ENCODE data around the gene SPI1.

The SPI1 gene

DNA sequence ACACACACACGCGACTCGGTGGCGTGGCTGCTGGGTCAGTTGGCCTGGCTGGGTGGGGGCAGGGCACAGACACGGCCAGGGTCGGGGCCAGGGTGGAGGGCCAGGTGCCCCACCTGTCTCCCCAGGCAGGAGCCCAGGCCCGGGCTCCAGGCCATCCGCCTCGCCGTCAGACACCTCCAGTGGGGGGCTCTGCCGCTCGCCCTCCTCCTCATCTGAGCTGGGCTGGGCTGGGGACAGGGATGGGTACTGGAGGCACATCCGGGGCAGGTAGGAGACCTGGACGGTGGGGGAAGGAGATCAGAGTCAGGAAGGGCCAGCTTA lies 19.7 kb downstream of the SPI1 start:
- no peaks in the 10 kb centered on the region for H3K27me3 ChIP-seq (ENCODE audit: control insufficient read depth in 1 of 2, insufficient read depth in 1 of 2, low read length in 2 of 2)
- H4K91ac ChIP-seq (ENCODE audit: low read length), result peak overlapping the region; percentile 57
- no peaks in the 10 kb centered on the region for H3K79me1 ChIP-seq (replicated peaks; ENCODE audit: low read length, poor library complexity, severe bottlenecking)
- H3K4me3 ChIP-seq (ENCODE audit: insufficient read depth in 1 of 2, low read depth in 1 of 2, low read length in 2 of 2), result no peak overlapping the region
- H2BK12ac ChIP-seq (ENCODE audit: low read length in 2 of 2), result no peak overlapping the region
- no peak overlapping the region for H2BK120ac ChIP-seq (ENCODE audit: low read depth, low read length)
- H3K9me3 ChIP-seq (ENCODE audit: control insufficient read depth, low read length), result no peaks in the 10 kb centered on the region
- DNase-seq, result no peak
- no peak overlapping the region for H3K23ac ChIP-seq (ENCODE audit: low read length in 2 of 2)
- no peaks in the 10 kb centered on the region for H3K36me3 ChIP-seq (ENCODE audit: control insufficient read depth in 1 of 2, insufficient read depth in 2 of 2, low read depth in 1 of 2, low read length in 2 of 2)
- H3K4ac ChIP-seq (ENCODE audit: low read depth in 1 of 2, low read length in 2 of 2), result no peak overlapping the region
- H3K4me2 ChIP-seq (ENCODE audit: low read length, poor library complexity, severe bottlenecking), result no peak overlapping the region
- no peak overlapping the region for H3K27ac ChIP-seq (ENCODE audit: low read length, poor library complexity, severe bottlenecking)
- H2AK5ac ChIP-seq (ENCODE audit: low read length, severe bottlenecking), result no peak overlapping the region
- no peak overlapping the region for H3K9ac ChIP-seq (ENCODE audit: low read length)
- no peak overlapping the region for H2BK5ac ChIP-seq (ENCODE audit: low read depth, low read length, poor library complexity, severe bottlenecking)
- WGBS, result 92% methylated on average over 14 of the region's 14 CpGs
- H3K18ac ChIP-seq (ENCODE audit: low read depth in 1 of 2, low read length in 2 of 2), result no peak overlapping the region
- H3K4me1 ChIP-seq (ENCODE audit: control insufficient read depth, insufficient read depth, low read depth, low read length), result peaks cover 7% of the 10 kb centered on the region
- H3K14ac ChIP-seq (ENCODE audit: low read length in 2 of 2), result no peak overlapping the region
- no peak overlapping the region for H2AFZ ChIP-seq (ENCODE audit: low read depth, low read length)
- no peak overlapping the region for H4K8ac ChIP-seq (ENCODE audit: low read length)
- H2BK15ac ChIP-seq (ENCODE audit: low read depth, poor library complexity, severe bottlenecking), result no peak overlapping the region

DNA sequence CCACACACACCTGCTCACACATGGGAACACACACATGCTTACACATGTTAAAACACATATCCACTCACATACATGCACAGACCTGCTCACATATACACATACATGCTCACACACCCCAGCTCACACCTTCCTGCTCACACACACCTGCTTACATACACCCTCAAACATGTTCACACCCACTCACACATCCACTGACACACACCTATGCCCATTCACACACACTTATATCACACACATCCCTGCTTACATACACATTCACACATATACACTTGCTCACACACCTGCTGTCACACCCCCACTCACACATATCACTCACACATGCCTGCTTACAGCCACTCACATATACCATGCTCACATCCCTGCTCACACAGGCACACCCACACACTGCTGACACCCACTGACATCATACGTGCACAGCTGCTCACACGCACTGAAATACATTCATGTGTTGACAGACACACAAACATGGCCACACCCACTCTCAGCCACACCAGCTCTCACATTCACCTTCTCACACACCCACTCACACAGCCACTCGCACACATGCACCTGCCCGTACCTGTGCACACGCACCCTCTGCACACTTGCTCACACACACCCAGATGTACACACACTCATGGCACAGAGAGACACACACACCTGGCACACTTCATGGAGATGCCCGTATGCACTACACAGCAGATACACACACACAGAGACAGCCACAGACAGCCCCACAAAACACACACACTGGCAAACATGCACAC lies 20.2 kb downstream of the SPI1 start:
- WGBS, result 94% methylated on average over 6 of the region's 6 CpGs
- Histone ChIP-seq H2BK15ac (ENCODE audit: low read depth, poor library complexity, severe bottlenecking) (no peak overlapping the region), H2BK12ac (ENCODE audit: low read length in 2 of 2) (no peak overlapping the region), H3K79me1 (replicated peaks; ENCODE audit: low read length, poor library complexity, severe bottlenecking) (no peaks in the 10 kb centered on the region), H3K18ac (ENCODE audit: low read depth in 1 of 2, low read length in 2 of 2) (no peak overlapping the region), H2BK5ac (ENCODE audit: low read depth, low read length, poor library complexity, severe bottlenecking) (no peak overlapping the region), H3K36me3 (ENCODE audit: control insufficient read depth in 1 of 2, insufficient read depth in 2 of 2, low read depth in 1 of 2, low read length in 2 of 2) (no peaks in the 10 kb centered on the region), H2AFZ (ENCODE audit: low read depth, low read length) (no peak overlapping the region), H3K4me1 (ENCODE audit: control insufficient read depth, insufficient read depth, low read depth, low read length) (peaks cover 7% of the 10 kb centered on the region), H3K4ac (ENCODE audit: low read depth in 1 of 2, low read length in 2 of 2) (no peak overlapping the region), H3K27me3 (ENCODE audit: control insufficient read depth in 1 of 2, insufficient read depth in 1 of 2, low read length in 2 of 2) (no peaks in the 10 kb centered on the region), H3K23ac (ENCODE audit: low read length in 2 of 2) (no peak overlapping the region), H2AK5ac (ENCODE audit: low read length, severe bottlenecking) (no peak overlapping the region), H3K27ac (ENCODE audit: low read length, poor library complexity, severe bottlenecking) (no peak overlapping the region), H3K4me3 (ENCODE audit: insufficient read depth in 1 of 2, low read depth in 1 of 2, low read length in 2 of 2) (no peak overlapping the region), H3K9ac (ENCODE audit: low read length) (no peak overlapping the region), H3K14ac (ENCODE audit: low read length in 2 of 2) (no peak overlapping the region), H3K4me2 (ENCODE audit: low read length, poor library complexity, severe bottlenecking) (no peak overlapping the region), H4K91ac (ENCODE audit: low read length) (peak overlapping the region; percentile 57), H4K8ac (ENCODE audit: low read length) (no peak overlapping the region), H3K9me3 (ENCODE audit: control insufficient read depth, low read length) (no peaks in the 10 kb centered on the region), H2BK120ac (ENCODE audit: low read depth, low read length) (no peak overlapping the region)
- no peak for DNase-seq

DNA sequence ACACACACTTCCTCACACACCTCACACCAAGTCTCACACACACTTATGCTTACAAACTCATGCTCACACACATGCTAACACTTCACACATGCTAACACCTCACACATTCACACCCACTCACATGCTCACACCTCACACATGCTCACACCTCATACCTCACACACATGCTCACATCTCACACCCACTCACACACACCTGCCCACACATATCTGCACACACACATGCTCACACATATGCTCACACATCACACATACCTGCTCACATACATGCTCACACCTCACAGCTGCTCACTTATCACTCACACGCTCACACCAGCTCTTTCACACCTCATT lies 21.4 kb downstream of the SPI1 start:
- no peak overlapping the region for H4K91ac ChIP-seq (ENCODE audit: low read length)
- H3K18ac ChIP-seq (ENCODE audit: low read depth in 1 of 2, low read length in 2 of 2), result no peak overlapping the region
- H3K79me1 ChIP-seq (replicated peaks; ENCODE audit: low read length, poor library complexity, severe bottlenecking), result no peaks in the 10 kb centered on the region
- no peak overlapping the region for H2BK5ac ChIP-seq (ENCODE audit: low read depth, low read length, poor library complexity, severe bottlenecking)
- no peak overlapping the region for H2AFZ ChIP-seq (ENCODE audit: low read depth, low read length)
- H3K4me2 ChIP-seq (ENCODE audit: low read length, poor library complexity, severe bottlenecking), result no peak overlapping the region
- H3K27ac ChIP-seq (ENCODE audit: low read length, poor library complexity, severe bottlenecking), result no peak overlapping the region
- no peak overlapping the region for H2BK15ac ChIP-seq (ENCODE audit: low read depth, poor library complexity, severe bottlenecking)
- no peak overlapping the region for H3K9ac ChIP-seq (ENCODE audit: low read length)
- no peak for DNase-seq
- no peak overlapping the region for H4K8ac ChIP-seq (ENCODE audit: low read length)
- WGBS, result 94% methylated on average over 1 of the region's 1 CpG
- no peak overlapping the region for H2BK120ac ChIP-seq (ENCODE audit: low read depth, low read length)
- H3K27me3 ChIP-seq (ENCODE audit: control insufficient read depth in 1 of 2, insufficient read depth in 1 of 2, low read length in 2 of 2), result no peaks in the 10 kb centered on the region
- H3K9me3 ChIP-seq (ENCODE audit: control insufficient read depth, low read length), result no peaks in the 10 kb centered on the region
- H3K23ac ChIP-seq (ENCODE audit: low read length in 2 of 2), result no peak overlapping the region
- H3K4ac ChIP-seq (ENCODE audit: low read depth in 1 of 2, low read length in 2 of 2), result no peak overlapping the region
- H2BK12ac ChIP-seq (ENCODE audit: low read length in 2 of 2), result no peak overlapping the region
- H3K36me3 ChIP-seq (ENCODE audit: control insufficient read depth in 1 of 2, insufficient read depth in 2 of 2, low read depth in 1 of 2, low read length in 2 of 2), result no peaks in the 10 kb centered on the region
- H3K4me1 ChIP-seq (ENCODE audit: control insufficient read depth, insufficient read depth, low read depth, low read length), result peaks cover 7% of the 10 kb centered on the region
- H2AK5ac ChIP-seq (ENCODE audit: low read length, severe bottlenecking), result no peak overlapping the region
- H3K14ac ChIP-seq (ENCODE audit: low read length in 2 of 2), result no peak overlapping the region
- H3K4me3 ChIP-seq (ENCODE audit: insufficient read depth in 1 of 2, low read depth in 1 of 2, low read length in 2 of 2), result no peak overlapping the region

DNA sequence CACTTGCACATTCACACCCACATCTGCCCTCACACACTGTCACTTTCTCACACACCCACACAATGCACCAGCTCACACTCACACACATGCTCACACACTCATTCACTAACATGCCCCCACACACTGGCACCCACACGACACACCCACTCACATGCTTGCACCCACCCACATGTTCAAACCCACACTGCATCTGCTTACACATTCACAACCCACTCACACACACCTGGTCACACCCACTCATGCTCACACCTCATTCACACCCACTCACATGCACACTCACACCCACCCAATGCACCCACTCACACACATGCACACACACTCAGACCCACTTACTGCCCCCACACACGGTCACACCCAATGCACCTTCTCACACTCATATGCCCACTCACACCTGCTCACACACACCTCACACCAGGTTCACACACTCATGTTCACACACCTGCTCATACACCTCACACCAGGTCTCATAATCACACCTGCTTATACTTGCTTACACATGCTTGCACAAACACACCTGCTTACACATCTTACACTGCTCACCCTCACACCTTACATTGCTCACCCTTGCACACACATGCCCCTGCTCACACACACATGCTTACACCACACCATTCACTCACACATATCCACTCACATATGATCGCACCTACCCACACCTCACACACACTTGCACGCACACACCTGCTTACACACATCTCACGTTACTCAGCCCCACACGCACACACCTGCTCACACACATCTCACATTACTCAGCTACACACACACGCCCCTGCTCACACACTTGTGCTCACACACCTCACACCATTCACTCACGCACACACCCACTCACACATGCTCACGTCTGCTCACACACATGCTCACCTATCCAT lies 22.0 kb downstream of the SPI1 start:
- H3K4me2 ChIP-seq (ENCODE audit: low read length, poor library complexity, severe bottlenecking), result no peak overlapping the region
- H3K9ac ChIP-seq (ENCODE audit: low read length), result no peak overlapping the region
- no peak overlapping the region for H2BK120ac ChIP-seq (ENCODE audit: low read depth, low read length)
- no peak overlapping the region for H3K27ac ChIP-seq (ENCODE audit: low read length, poor library complexity, severe bottlenecking)
- H2BK15ac ChIP-seq (ENCODE audit: low read depth, poor library complexity, severe bottlenecking), result no peak overlapping the region
- no peak for DNase-seq
- H3K4me1 ChIP-seq (ENCODE audit: control insufficient read depth, insufficient read depth, low read depth, low read length), result peaks cover 7% of the 10 kb centered on the region
- no peak overlapping the region for H2BK5ac ChIP-seq (ENCODE audit: low read depth, low read length, poor library complexity, severe bottlenecking)
- H3K4ac ChIP-seq (ENCODE audit: low read depth in 1 of 2, low read length in 2 of 2), result no peak overlapping the region
- no peaks in the 10 kb centered on the region for H3K27me3 ChIP-seq (ENCODE audit: control insufficient read depth in 1 of 2, insufficient read depth in 1 of 2, low read length in 2 of 2)
- H3K9me3 ChIP-seq (ENCODE audit: control insufficient read depth, low read length), result no peaks in the 10 kb centered on the region
- H2AK5ac ChIP-seq (ENCODE audit: low read length, severe bottlenecking), result no peak overlapping the region
- no peaks in the 10 kb centered on the region for H3K79me1 ChIP-seq (replicated peaks; ENCODE audit: low read length, poor library complexity, severe bottlenecking)
- H2AFZ ChIP-seq (ENCODE audit: low read depth, low read length), result no peak overlapping the region
- peak overlapping the region; percentile 31 for H4K91ac ChIP-seq (ENCODE audit: low read length)
- WGBS, result 96% methylated on average over 9 of the region's 9 CpGs
- H4K8ac ChIP-seq (ENCODE audit: low read length), result no peak overlapping the region
- no peak overlapping the region for H3K23ac ChIP-seq (ENCODE audit: low read length in 2 of 2)
- H3K18ac ChIP-seq (ENCODE audit: low read depth in 1 of 2, low read length in 2 of 2), result no peak overlapping the region
- H3K36me3 ChIP-seq (ENCODE audit: control insufficient read depth in 1 of 2, insufficient read depth in 2 of 2, low read depth in 1 of 2, low read length in 2 of 2), result no peaks in the 10 kb centered on the region
- no peak overlapping the region for H2BK12ac ChIP-seq (ENCODE audit: low read length in 2 of 2)
- H3K4me3 ChIP-seq (ENCODE audit: insufficient read depth in 1 of 2, low read depth in 1 of 2, low read length in 2 of 2), result no peak overlapping the region
- no peak overlapping the region for H3K14ac ChIP-seq (ENCODE audit: low read length in 2 of 2)
